Midbrain (tissue), 1 donor: ENCODE results near the gene PAFAH1B1.
"Not testable (repeated sequence)": the region's sequence is repeated elsewhere in the genome, so short reads cannot be mapped to it uniquely, and the experiment has no call there.

Experiments used
- DNase-seq: peaks from one replicate; lab custom pipeline; 2025; lab: John Stamatoyannopoulos, UW

The PAFAH1B1 gene

DNA sequence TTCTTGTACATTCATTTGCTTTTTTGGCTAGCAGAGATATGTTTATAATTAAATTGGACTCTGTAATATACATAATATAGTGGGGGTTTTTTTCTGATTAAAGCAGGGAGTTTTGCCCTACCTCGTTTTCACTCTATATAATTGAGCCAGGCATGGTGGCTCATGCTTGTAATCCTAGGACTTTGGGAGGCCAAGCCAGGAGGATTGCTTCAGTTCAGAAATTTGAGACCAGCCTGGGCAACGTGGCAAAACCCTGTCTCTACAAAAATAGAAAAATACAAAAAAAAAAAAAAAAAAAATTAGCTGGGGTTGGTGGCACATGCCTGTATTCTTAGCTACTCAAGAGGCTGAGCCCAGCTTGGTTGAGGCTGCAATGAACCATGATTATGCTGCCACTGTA, 42.2 kb downstream of the PAFAH1B1 start:
- no peak for DNase-seq

DNA sequence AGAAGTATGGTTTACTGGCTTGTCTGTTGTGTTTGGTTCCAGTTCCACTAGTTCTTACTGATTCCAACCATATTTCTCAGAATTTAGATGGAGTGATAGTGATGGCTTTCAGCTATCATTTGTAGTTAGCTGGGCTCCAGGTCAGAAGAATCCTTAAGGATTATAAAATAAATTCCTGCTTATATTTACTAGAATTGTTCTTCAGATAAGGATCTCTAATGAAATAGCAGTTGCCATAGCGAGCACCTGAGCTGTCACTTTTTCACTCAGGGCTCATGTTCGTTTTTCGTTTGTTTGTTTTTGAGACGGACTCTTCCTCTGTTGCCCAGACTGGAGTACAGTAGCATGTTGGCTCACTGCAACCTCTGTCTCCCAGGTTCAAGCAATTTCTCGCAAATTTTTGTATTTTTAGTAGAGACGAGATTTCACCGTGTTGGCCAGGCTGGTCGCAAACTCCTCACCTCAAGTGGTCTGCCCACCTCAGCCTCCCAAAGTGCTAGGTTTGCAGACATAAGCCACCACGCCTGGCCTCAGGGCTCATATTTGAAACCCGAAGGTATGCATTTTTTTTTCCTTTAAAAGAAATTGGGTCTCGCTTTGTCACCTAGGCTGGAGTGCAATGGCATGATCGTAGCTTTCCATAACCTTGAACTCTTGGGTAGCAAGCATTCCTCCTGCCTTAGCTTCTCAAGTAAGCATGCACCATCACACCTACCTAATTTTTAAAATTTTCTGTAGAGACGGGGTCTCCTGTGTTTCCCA, 42.9 kb downstream of the PAFAH1B1 start:
- DNase-seq = no peak

DNA sequence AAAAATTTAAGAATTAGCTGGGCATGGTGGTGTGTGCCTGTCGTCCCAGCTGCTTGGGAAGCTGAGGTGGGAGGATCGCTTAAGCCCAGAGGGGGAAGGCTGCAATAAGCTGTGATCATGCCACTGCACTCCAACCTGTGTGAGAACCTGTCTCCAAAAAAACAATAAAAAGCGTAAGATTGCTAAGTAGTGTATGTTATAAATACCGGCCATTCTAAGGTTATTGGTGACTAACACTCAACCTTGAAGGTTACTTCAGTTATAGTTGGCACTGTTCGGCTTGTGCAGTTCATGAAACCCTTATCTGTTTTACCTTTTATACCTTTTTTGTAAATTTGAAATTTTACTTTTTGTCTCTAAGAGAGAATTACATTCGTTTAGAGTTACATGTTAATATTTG, 44.0 kb downstream of the PAFAH1B1 start:
- DNase-seq = no peak

DNA sequence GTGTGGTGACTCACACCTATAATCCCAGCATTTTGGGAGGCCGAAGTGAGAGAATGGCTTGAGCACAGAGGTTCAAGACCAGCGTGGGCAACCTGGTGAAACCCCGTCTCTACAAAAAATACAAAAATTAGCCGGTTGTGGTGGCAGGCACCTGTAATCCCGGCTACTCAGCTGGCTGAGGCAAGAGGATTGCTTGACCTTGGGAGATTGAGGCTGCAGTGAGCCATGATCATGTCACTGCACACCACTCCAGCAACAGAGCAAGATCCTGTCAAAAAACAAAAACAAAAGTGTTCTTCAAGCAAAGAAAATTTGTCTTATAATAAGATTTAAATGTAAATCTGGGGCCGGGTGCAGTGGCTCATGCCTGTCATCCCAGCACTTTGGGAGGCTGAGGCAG, 51.5 kb downstream of the PAFAH1B1 start:
- no peak for DNase-seq

DNA sequence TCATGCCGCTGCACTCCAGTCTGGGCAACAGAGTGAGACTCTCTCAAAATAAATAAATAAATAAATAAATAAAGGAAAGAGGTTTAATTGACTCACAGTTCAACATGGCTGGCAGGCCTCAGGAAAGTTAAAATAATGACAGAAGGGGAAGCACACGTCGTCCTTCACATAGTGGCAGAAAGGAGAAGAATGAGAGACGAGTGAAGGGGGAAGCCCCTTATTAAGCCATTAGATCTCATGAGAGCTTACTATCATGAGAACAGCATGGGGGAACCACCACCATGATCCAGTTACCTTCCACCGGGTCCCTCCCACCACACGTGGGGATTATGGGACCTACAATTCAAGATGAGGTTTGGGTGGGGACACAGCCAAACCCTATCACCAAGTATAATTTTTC, 54.5 kb downstream of the PAFAH1B1 start:
- DNase-seq = no peak

DNA sequence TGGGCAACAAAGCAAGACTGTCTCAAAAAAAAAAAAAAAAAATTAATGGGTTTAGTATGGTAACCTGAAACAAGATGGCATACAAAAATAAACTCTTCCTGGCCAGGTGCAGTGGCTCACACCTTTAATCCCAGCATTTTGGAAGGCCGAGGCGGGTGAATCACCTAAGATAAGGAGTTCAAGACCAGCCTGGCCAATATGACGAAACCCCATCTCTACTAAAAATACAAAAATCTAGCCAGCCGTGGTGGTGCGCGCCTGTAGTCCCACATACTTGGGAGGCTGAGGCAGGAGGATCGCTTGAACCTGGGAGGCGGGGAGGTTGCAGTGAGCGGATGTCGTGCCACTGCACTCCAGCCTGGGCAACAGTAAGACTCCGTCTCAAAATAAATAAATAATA, 55.7 kb downstream of the PAFAH1B1 start:
- no peak for DNase-seq

- not testable (repeated sequence) for DNase-seq
Observed at GRCh38 chr17:2652911-2653310, 59.5 kb downstream of the PAFAH1B1 start.

DNA sequence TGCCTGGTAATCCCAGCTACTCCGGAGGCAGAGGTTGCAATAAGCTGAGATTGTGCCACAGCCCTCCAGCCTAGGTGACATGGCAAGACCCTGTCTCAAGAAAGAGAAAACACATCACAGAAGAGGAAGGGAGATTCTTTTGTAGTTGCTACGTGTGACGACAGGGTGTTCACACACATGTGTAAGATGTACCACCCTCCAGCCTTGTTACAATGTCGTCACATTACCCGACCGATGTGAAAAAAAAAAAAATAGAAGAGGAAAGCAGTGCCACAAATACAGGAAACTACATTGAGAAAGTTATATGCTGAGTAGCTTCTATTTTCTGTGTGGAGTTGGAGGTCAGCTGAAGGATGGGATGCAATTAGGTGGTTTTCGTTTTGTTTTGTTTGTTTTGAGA, 62.1 kb downstream of the PAFAH1B1 start:
- DNase-seq = no peak

GRCh38 chr17:2656283-2656682, 62.8 kb downstream of the PAFAH1B1 start:
- DNase-seq = no peak

DNA sequence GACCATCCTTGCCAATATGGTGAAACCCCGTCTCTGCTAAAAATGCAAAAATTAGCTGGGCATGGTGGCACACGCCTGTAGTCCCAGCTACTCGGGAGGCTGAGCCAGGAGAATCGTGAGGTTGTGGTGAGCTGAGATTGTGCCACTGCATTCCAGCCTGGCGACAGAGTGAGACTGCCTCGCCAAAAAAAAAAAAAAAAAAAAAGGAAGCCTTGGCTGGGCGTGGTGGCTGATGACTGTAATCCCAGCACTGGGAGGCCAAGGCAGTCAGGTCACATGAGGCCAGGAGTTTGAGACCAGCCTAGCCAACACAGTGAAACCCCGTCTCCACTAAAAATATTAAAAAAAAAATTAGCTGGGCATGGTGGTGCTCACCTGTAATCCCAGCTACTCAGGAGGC, 65.9 kb downstream of the PAFAH1B1 start:
- DNase-seq = not testable (repeated sequence)

DNA sequence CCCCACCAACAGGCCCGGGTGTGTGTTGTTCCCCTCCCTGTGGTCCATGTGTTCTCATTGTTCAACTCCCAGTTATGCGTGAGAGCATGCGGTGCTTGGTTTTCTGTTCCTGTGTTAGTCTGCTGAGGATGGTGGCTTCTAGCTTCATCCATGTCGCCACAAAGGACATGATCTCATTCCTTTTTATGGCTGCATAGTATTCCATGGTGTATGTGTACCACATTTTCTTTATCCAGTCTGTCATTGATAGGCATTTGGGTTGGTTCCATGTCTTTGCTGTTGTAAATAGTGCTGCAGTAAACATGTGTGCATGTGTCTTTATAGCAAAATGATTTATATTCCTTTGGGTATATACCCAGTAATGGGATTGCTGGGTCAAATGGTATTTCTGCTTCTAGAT, 67.0 kb downstream of the PAFAH1B1 start:
- DNase-seq = not testable (repeated sequence)

DNA sequence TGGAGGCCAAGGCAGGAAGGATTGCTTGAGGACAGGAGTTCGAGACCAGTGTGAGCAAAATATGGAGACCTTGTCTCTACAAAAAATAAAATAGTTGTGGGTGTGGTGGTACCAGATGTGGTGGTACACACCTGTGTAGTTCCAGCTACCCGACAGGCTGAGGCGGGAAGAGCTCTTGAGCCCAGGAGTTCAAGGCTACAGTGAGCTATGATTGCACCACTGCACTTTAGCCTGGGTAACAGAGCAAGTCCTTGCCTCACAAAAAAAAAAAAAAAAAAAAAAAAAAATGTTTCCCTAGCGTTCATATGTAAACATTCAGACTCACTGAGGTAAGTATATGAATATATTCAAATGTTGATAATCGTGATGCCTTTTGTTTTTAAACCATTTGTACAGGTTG, 78.6 kb downstream of the PAFAH1B1 start:
- no peak for DNase-seq

- not testable (repeated sequence) for DNase-seq
Observed at GRCh38 chr17:2679247-2679646, 85.8 kb downstream of the PAFAH1B1 start.

- no peak for DNase-seq
Observed at GRCh38 chr17:2680961-2681360, 87.5 kb downstream of the PAFAH1B1 start.

GRCh38 chr17:2681650-2682049, 88.2 kb downstream of the PAFAH1B1 start:
- DNase-seq = no peak

DNA sequence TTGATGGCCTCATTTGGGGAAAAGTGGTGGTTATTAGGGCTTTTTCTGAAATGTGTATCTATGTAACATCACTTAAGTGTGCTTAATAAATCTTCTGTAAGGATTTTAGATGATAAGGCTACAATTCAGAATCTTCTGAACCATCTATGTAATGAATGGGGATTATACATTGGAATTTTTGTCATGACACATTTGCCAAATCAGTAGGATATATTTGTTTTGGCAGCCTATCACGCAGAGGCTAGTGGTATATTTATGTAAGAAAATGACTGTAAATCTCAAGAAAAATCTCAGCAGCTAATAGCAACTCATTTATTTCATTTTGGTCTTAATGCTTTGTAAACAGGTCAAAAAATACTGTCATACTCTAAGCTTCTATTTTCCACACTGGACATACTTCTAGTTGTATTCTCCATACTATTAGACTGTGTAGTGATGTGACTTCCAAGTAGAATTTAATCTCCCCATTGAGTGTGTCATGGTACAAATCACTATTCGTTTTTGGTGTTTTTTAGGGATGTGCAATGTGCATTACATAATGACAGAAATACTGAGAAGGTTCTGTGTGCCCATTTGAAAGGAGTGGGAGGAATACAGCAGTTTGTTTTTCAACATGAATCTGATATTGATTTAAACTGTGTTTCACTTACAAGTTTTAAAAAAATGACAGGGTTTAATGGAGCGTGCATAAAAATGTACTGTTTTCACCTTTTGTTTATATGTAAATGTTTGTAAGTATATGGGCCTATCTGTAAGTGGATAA, 88.9 kb downstream of the PAFAH1B1 start:
- DNase-seq = no peak

DNA sequence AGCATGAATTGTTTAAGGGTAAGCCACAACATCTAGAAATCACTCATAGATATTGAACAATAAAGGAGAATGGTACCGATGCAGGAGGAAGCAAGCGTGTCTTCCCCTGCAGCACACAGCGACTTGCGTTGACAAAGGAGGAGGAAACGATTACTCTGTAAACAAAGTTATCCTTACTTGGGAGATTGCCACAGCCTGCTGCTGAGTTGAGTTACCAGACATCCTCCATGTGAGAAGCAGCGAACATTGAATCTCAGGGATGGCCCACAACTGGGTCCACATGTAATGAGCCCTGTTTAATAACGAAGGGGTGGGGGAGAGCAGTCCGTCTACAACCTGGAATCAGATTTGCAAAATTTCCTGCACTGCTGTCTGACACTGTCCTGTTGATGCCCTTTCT, 90.5 kb downstream of the PAFAH1B1 start:
- no peak for DNase-seq

DNA sequence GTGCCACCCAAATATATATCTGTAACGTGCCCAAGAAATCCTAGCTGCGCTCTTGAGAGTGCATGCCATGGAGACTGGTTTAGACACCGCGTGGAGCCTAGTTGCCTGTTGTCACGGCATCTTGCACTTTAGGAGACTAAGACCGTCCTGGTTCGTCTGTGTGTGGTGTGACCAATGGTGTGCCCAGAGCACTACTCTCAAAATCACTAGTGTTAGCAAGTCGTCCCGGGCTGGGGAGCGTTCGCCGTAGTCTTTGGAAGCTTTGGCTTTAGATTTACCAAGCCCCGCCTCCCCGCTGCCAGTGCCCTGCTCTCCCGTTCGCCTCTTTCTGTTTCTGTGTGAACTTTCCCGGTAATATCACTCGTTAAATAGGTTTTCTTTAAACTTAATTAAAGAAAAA, 91.1 kb downstream of the PAFAH1B1 start:
- no peak for DNase-seq

DNA sequence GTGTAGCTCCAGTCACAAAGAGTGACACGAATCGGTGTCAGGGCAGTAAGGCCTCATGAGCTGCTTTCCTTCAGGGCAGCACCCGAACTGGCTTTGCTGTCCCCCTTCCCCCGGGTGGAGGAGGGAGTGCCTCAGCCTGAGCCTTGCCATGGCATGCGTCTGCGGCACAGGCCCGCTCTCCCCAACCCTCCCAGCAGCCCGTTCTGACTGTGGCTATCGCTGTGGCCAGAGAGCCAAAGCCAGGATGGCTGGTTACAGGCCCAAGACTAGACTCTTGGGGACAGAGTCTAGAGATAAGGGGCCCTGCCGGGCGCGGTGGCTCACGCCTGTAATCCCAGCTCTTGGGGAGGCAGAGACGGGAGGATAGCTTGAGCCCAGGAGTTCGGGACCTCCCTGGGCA, 92.2 kb downstream of the PAFAH1B1 start:
- DNase-seq = no peak

DNA sequence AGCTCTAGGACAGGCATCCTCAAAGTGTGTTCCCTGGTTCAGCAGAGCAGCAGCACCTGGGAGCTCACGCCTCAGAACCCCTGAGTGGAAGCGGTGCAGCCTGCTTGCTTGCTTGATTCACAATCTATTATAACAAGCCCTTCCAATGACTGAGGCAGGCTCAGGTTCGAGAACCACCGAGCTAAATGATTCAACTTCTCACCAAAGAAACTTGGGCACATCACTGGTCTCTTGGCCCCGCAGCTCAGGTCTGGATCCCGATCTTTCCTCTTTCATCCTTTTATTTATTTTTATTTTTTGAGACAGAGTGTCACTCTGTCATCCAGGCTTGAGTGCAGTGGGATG, 93.6 kb downstream of the PAFAH1B1 start:
- DNase-seq = no peak

- DNase-seq = no peak
Observed at GRCh38 chr17:2688351-2689342, 95.2 kb downstream of the PAFAH1B1 start.

- DNase-seq = no peak
Observed at GRCh38 chr17:2689411-2690164, 96.1 kb downstream of the PAFAH1B1 start.
